GM19023 (cell line): Measurements from ENCODE around the gene RPS4Y1.

Source experiments
- ATAC-seq: cut with Tn5 transposase; IDR thresholded peaks from one replicate; pipeline ENCODE4 v1.9.1; 2021; ENCODE audit warnings: mild to moderate bottlenecking, moderate library complexity; ENCODE audit not compliant: unreplicated experiment

The RPS4Y1 gene

GRCh38 chrY:2874211-2874610 lies 32.8 kb downstream of the RPS4Y1 start:
- ATAC-seq = no peak

GRCh38 chrY:2883561-2883960 lies 42.2 kb downstream of the RPS4Y1 start:
- no peak for ATAC-seq

- ATAC-seq = no peak
These were observed 44.5 kb downstream of the RPS4Y1 start for GRCh38 chrY:2885880-2886279.

- ATAC-seq = no peak
These were observed 46.0 kb downstream of the RPS4Y1 start for GRCh38 chrY:2887386-2887785.

GRCh38 chrY:2887955-2888354 lies 46.6 kb downstream of the RPS4Y1 start:
- ATAC-seq = no peak

GRCh38 chrY:2893471-2893870 lies 52.1 kb downstream of the RPS4Y1 start:
- ATAC-seq = no peak

- no peak for ATAC-seq
These were observed 54.6 kb downstream of the RPS4Y1 start for GRCh38 chrY:2896050-2896449.

- no peak for ATAC-seq
These were observed 66.0 kb downstream of the RPS4Y1 start for GRCh38 chrY:2907356-2907755.

- no peak for ATAC-seq
These were observed 71.8 kb downstream of the RPS4Y1 start for GRCh38 chrY:2913066-2913815.
